Neural progenitor cell (in vitro differentiated cells): ENCODE measurements around the gene RAPGEF4. TPM values are rescaled to one million over a fixed set of nuclear protein-coding genes. Genes with fewer than 3 reads are reported as not detected.
"Not testable (repeated sequence)": the region's sequence is repeated elsewhere in the genome, so short reads cannot be mapped to it uniquely, and the experiment has no call there.

Source experiments
- DNase-seq: peaks from one replicate; pipeline ENCODE4 v3.0.0-alpha.2; 2016; ENCODE audit warnings: low spot score
- H2AFZ ChIP-seq: fragments of 200-600 bp; sonication (generic); replicated peaks from 2 replicates; pipeline ENCODE4 v1.6.1; 2016; ENCODE audit warnings: antibody characterized with exemption
- H3F3A ChIP-seq: fragments of 200-600 bp; sonication (generic); 2 replicates; pipeline ENCODE4 v1.6.1; 2016; ENCODE audit warnings: antibody characterized with exemption, low read depth
- H3K27ac ChIP-seq: fragments of 200-600 bp; sonication (generic); 2 replicates; pipeline ENCODE4 v1.5.1; 2016; ENCODE audit warnings: mild to moderate bottlenecking
- H3K27me3 ChIP-seq: fragments of 200-600 bp; sonication (generic); 2 replicates; pipeline ENCODE4 v1.6.1; 2016; ENCODE audit warnings: mild to moderate bottlenecking, moderate library complexity
- H3K36me3 ChIP-seq: fragments of 200-600 bp; sonication (generic); 2 replicates; pipeline ENCODE4 v1.5.1; 2016
- H3K4me1 ChIP-seq: fragments of 200-600 bp; sonication (generic); 2 replicates; pipeline ENCODE4 v1.6.1; 2016; ENCODE audit warnings: mixed run types
- H3K4me2 ChIP-seq: fragments of 200-600 bp; sonication (generic); 2 replicates; pipeline ENCODE4 v1.6.1; 2016
- H3K4me3 ChIP-seq: fragments of 200-600 bp; sonication (generic); 2 replicates; pipeline ENCODE4 v1.5.1; 2016
- H3K79me2 ChIP-seq: fragments of 200-600 bp; sonication (generic); 2 replicates; pipeline ENCODE4 v1.6.1; 2016; ENCODE audit warnings: low read depth
- H3K9ac ChIP-seq: fragments of 200-600 bp; sonication (generic); 2 replicates; pipeline ENCODE4 v1.6.1; 2016
- H3K9me3 ChIP-seq: fragments of 200-600 bp; sonication (generic); 2 replicates; pipeline ENCODE4 v1.5.1; 2016; ENCODE audit warnings: low read depth
- H4K20me1 ChIP-seq: fragments of 200-600 bp; sonication (generic); 2 replicates; pipeline ENCODE4 v1.6.1; 2016; ENCODE audit warnings: low read depth
- H3K27ac Mint-ChIP-seq: 3 replicates; pipeline ENCODE4 v1.8.0; 2021; ENCODE audit warnings: mixed read lengths
- H3K27me3 Mint-ChIP-seq: 2 replicates; pipeline ENCODE4 v1.8.0; 2022; ENCODE audit warnings: low read depth, mild to moderate bottlenecking, inconsistent platforms, moderate library complexity, mixed read lengths; ENCODE audit not compliant: insufficient read depth
- H3K36me3 Mint-ChIP-seq: 3 replicates; pipeline ENCODE4 v1.8.0; 2021; ENCODE audit warnings: mixed read lengths
- H3K4me1 Mint-ChIP-seq: 3 replicates; pipeline ENCODE4 v1.8.0; 2021; ENCODE audit warnings: mixed read lengths
- H3K4me3 Mint-ChIP-seq: 3 replicates; pipeline ENCODE4 v1.8.0; 2021; ENCODE audit warnings: mild to moderate bottlenecking, moderate library complexity, mixed read lengths
- H3K9me3 Mint-ChIP-seq: 3 replicates; pipeline ENCODE4 v1.8.0; 2020; ENCODE audit warnings: mixed read lengths
- EZH2 ChIP-seq: fragments of 200-600 bp; sonication (generic); IDR thresholded peaks from 2 replicates; pipeline ENCODE4 v1.6.1; 2017; ENCODE audit warnings: antibody characterized with exemption, mild to moderate bottlenecking, moderate library complexity
- EZH2phosphoT487 ChIP-seq: fragments of 200-600 bp; sonication (generic); IDR thresholded peaks from 2 replicates; pipeline ENCODE4 v1.6.1; 2017; ENCODE audit warnings: antibody characterized with exemption
- total RNA-seq: library from RNA; depleted of rRNA; stranded (reverse); fragments of >200 nt; gene quantifications from 2 replicates; pipeline ENCODE4 v1.2.3, GENCODE V29; 2015; ENCODE audit warnings: low replicate concordance
- TF ChIP-seq, protein P1 (sequence below): fragments of 200-600 bp; sonication (generic); IDR thresholded peaks from 2 replicates; pipeline ENCODE4 v1.5.1; 2017; ENCODE audit warnings: antibody characterized with exemption, mild to moderate bottlenecking

Gene RAPGEF4
- total RNA-seq, 1 donor from 2014 or later = 1.8 TPM

DNA sequence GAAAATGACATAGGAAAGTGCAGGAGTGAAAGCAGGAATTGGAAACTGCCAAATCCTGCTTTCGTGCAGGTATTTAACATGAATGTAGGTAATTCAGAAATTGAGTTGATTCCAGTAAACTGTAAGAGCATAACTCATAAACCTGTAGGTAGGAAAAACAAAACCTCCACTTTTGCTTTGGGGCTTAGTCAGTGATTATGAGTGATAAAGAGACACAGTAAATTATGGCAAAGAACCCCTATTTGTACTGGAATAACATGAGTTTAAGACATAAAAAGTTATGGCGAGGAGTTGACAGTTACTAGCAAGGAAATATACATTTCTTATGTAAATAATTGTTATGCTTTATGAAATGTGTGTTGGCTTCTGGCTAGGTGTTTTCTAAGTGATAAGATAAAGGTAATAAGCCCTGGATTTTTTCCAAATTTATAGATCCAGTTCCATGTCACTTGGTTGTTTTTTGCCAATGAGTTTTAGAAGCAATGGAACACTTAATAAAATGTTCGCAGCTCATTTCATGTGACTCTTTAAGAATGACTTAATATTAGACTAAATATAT, 357.3 kb downstream of the RAPGEF4 start:
- Histone ChIP-seq H3F3A (no peaks in the 10 kb centered on the region), H4K20me1 (no peaks in the 10 kb centered on the region), H3K9me3 (no peaks in the 10 kb centered on the region), H3K27ac (no peak overlapping the region), H3K27me3 (no peaks in the 10 kb centered on the region), H3K36me3 (no peaks in the 10 kb centered on the region), H3K79me2 (no peaks in the 10 kb centered on the region), H3K4me1 (no peaks in the 10 kb centered on the region), H3K9ac (no peak overlapping the region), H3K4me2 (no peak overlapping the region), H2AFZ (no peak overlapping the region), H3K4me3 (no peak overlapping the region)
- no peaks in the 10 kb centered on the region for H3K9me3 Mint-ChIP-seq
- peaks cover 10% of the 10 kb centered on the region for H3K36me3 Mint-ChIP-seq
- H3K27me3 Mint-ChIP-seq = no peaks in the 10 kb centered on the region
- H3K27ac Mint-ChIP-seq = no peak overlapping the region
- no peak overlapping the region for H3K4me3 Mint-ChIP-seq
- no peak for DNase-seq
- peaks cover 21% of the 10 kb centered on the region for H3K4me1 Mint-ChIP-seq
- TF ChIP-seq EZH2 = no peak

DNA sequence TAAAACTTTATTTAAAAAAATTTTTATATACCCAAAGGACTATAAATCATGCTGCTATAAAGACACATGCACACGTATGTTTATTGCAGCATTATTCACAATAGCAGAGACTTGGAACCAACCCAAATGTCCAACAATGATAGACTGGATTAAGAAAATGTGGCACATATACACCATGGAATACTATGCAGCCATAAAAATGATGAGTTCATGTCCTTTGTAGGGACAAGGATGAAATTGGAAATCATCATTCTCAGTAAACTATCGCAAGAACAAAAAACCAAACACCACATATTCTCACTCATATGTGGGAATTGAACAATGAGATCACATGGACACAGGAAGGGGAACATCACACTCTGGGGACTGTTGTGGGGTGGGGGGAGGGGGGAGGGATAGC, 358.0 kb downstream of the RAPGEF4 start:
- H3K4me3 Mint-ChIP-seq, H3K9me3 Mint-ChIP-seq, H3K27me3 Mint-ChIP-seq, H3K36me3 Mint-ChIP-seq, H3K4me2 ChIP-seq, DNase-seq, H4K20me1 ChIP-seq, H3K9me3 ChIP-seq, H3K27me3 ChIP-seq, H3K27ac Mint-ChIP-seq, H3K36me3 ChIP-seq, H3K79me2 ChIP-seq, H3K4me1 ChIP-seq, H3K27ac ChIP-seq, H3F3A ChIP-seq, H3K4me3 ChIP-seq, H2AFZ ChIP-seq, H3K9ac ChIP-seq: not testable (repeated sequence)
- peaks cover 21% of the 10 kb centered on the region for H3K4me1 Mint-ChIP-seq

DNA sequence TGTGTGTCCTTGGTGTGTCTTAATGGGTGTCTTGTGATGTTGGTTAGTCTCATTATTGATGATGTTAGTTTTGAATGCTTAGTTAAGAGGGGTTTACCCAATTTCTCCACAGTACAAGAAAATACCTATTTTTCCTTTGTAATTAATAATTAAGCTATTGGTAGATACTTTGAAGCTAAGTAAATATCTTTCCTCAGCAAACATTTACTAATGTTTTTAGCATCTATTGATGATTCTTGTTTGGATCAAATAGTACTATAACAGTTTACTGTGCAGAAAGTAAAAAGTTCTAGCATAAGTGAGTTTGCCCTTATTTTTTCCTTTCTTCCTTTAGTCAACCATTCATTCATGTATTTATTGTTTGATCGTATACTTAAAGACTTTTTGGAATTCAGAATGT, 359.1 kb downstream of the RAPGEF4 start:
- peaks cover 21% of the 10 kb centered on the region for H3K4me1 Mint-ChIP-seq
- H3K27ac Mint-ChIP-seq = no peak overlapping the region
- peaks cover 10% of the 10 kb centered on the region for H3K36me3 Mint-ChIP-seq
- Histone ChIP-seq H3K36me3 (no peaks in the 10 kb centered on the region), H3K4me3 (no peak overlapping the region), H3K79me2 (no peaks in the 10 kb centered on the region), H4K20me1 (peaks cover 3% of the 10 kb centered on the region), H3F3A (no peaks in the 10 kb centered on the region), H3K4me2 (no peak overlapping the region), H3K27me3 (no peaks in the 10 kb centered on the region), H2AFZ (no peak overlapping the region), H3K27ac (no peak overlapping the region), H3K4me1 (no peaks in the 10 kb centered on the region), H3K9ac (no peak overlapping the region), H3K9me3 (no peaks in the 10 kb centered on the region)
- no peak overlapping the region for H3K4me3 Mint-ChIP-seq
- H3K9me3 Mint-ChIP-seq = no peaks in the 10 kb centered on the region
- no peak for DNase-seq
- TF ChIP-seq, protein P1, sequence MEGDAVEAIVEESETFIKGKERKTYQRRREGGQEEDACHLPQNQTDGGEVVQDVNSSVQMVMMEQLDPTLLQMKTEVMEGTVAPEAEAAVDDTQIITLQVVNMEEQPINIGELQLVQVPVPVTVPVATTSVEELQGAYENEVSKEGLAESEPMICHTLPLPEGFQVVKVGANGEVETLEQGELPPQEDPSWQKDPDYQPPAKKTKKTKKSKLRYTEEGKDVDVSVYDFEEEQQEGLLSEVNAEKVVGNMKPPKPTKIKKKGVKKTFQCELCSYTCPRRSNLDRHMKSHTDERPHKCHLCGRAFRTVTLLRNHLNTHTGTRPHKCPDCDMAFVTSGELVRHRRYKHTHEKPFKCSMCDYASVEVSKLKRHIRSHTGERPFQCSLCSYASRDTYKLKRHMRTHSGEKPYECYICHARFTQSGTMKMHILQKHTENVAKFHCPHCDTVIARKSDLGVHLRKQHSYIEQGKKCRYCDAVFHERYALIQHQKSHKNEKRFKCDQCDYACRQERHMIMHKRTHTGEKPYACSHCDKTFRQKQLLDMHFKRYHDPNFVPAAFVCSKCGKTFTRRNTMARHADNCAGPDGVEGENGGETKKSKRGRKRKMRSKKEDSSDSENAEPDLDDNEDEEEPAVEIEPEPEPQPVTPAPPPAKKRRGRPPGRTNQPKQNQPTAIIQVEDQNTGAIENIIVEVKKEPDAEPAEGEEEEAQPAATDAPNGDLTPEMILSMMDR = no peak
- TF ChIP-seq EZH2phosphoT487 (no peak), EZH2 (no peak)
- no peaks in the 10 kb centered on the region for H3K27me3 Mint-ChIP-seq

DNA sequence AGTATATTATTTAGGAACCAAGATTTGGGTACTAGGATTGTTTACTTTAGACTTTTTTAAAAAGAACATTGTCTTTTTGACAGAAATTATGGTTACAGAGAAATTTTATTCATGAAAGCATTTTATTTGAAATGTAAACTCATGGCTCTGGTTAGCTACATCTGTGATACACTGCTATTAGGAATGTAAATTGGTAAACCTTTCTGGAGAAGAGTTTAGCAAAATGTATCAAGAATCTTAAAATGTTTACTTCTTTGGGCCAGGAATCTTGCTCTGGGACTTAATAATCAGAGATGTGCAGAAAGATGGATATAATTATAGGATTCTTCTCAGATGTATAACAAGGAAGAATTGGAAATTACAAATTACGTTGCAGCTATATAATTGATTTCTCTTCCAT, 359.7 kb downstream of the RAPGEF4 start:
- Mint-ChIP-seq H3K27me3 (no peaks in the 10 kb centered on the region), H3K4me1 (peaks cover 16% of the 10 kb centered on the region), H3K27ac (no peak overlapping the region), H3K9me3 (no peaks in the 10 kb centered on the region), H3K4me3 (no peak overlapping the region), H3K36me3 (peaks cover 10% of the 10 kb centered on the region)
- DNase-seq = no peak
- no peak for TF ChIP-seq EZH2
- no peaks in the 10 kb centered on the region for H3K4me1 ChIP-seq
- no peak overlapping the region for H3K4me3 ChIP-seq
- no peaks in the 10 kb centered on the region for H3K79me2 ChIP-seq
- no peak overlapping the region for H2AFZ ChIP-seq
- H3K9ac ChIP-seq = no peak overlapping the region
- no peaks in the 10 kb centered on the region for H3K9me3 ChIP-seq
- H4K20me1 ChIP-seq = peaks cover 3% of the 10 kb centered on the region
- no peak overlapping the region for H3K4me2 ChIP-seq
- H3K27ac ChIP-seq = no peak overlapping the region
- no peaks in the 10 kb centered on the region for H3K36me3 ChIP-seq
- H3F3A ChIP-seq = no peaks in the 10 kb centered on the region
- no peaks in the 10 kb centered on the region for H3K27me3 ChIP-seq

DNA sequence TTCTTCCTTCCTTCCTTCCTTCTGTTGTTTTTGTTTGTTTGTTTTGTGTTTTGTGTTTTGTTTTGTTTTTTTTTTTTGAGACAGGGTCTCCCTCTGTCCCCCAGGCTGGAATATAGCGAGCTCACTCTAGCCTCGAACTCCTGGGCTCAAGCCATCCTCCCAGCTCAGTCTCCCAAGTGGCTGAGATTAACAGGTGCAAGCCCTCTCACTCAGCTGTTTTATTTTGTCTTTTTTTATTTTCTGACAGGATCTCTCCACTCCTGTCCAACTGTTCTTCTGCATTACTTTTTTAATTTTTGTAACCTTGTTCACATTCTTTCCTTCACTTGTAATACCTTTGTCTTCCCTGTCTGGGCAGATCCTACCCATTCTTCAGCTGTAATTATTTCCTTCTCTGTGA, 363.6 kb downstream of the RAPGEF4 start:
- H3K9me3 ChIP-seq = no peaks in the 10 kb centered on the region
- H2AFZ ChIP-seq = no peak overlapping the region
- Mint-ChIP-seq H3K9me3 (no peaks in the 10 kb centered on the region), H3K4me3 (no peak overlapping the region), H3K27ac (no peak overlapping the region), H3K4me1 (no peaks in the 10 kb centered on the region), H3K27me3 (no peaks in the 10 kb centered on the region), H3K36me3 (peaks cover 8% of the 10 kb centered on the region)
- no peaks in the 10 kb centered on the region for H3K36me3 ChIP-seq
- H3K27ac ChIP-seq = no peak overlapping the region
- no peak overlapping the region for H3K4me3 ChIP-seq
- no peaks in the 10 kb centered on the region for H3K79me2 ChIP-seq
- no peak for TF ChIP-seq EZH2
- TF ChIP-seq EZH2phosphoT487 = no peak
- TF ChIP-seq, protein P1 = no peak
- peaks cover 3% of the 10 kb centered on the region for H4K20me1 ChIP-seq
- no peak for DNase-seq
- H3K4me1 ChIP-seq = no peaks in the 10 kb centered on the region
- H3K27me3 ChIP-seq = no peaks in the 10 kb centered on the region
- no peaks in the 10 kb centered on the region for H3F3A ChIP-seq
- H3K4me2 ChIP-seq = no peak overlapping the region
- no peak overlapping the region for H3K9ac ChIP-seq
